Endodermal cell (in vitro differentiated cells): ENCODE measurements around the gene GOLGA6A. TPM values are rescaled to one million over a fixed set of nuclear protein-coding genes. Genes with fewer than 3 reads are reported as not detected.
"Not testable (repeated sequence)": the region's sequence is repeated elsewhere in the genome, so short reads cannot be mapped to it uniquely, and the experiment has no call there.

Experiments
- DNase-seq: peaks from one replicate; pipeline ENCODE4 v3.0.0-alpha.2; 2017
- H3K27ac ChIP-seq: 2 replicates; pipeline ENCODE4 v1.5.1; 2013; ENCODE audit warnings: mild to moderate bottlenecking, low read depth, low read length, moderate library complexity
- H3K27me3 ChIP-seq: 2 replicates; pipeline ENCODE4 v1.6.1; 2013; ENCODE audit warnings: mild to moderate bottlenecking, low read length, moderate library complexity; ENCODE audit not compliant: insufficient read depth, control insufficient read depth, poor library complexity, severe bottlenecking
- H3K36me3 ChIP-seq: 2 replicates; pipeline ENCODE4 v1.7.0; 2013; ENCODE audit warnings: mild to moderate bottlenecking, low read length, moderate library complexity; ENCODE audit not compliant: control insufficient read depth, insufficient read depth
- H3K4me1 ChIP-seq: one replicate; pipeline ENCODE4 v1.7.0; 2013; ENCODE audit warnings: low read length; ENCODE audit not compliant: control insufficient read depth, insufficient read depth
- H3K4me3 ChIP-seq: 2 replicates; pipeline ENCODE4 v1.5.1; 2013; ENCODE audit warnings: mild to moderate bottlenecking, low read length, moderate library complexity
- H3K9ac ChIP-seq: 2 replicates; pipeline ENCODE4 v1.6.1; 2013; ENCODE audit warnings: mild to moderate bottlenecking, low read length, moderate library complexity; ENCODE audit not compliant: poor library complexity, severe bottlenecking; ENCODE audit errors: extremely low read depth
- H3K9me3 ChIP-seq: 2 replicates; pipeline ENCODE4 v1.6.1; 2013; ENCODE audit warnings: mild to moderate bottlenecking, low read length, moderate library complexity; ENCODE audit not compliant: control insufficient read depth
- H3K27ac Mint-ChIP-seq: 2 replicates; pipeline ENCODE4 v1.8.0; 2020; ENCODE audit warnings: mixed read lengths
- H3K27me3 Mint-ChIP-seq: 2 replicates; pipeline ENCODE4 v1.8.0; 2021; ENCODE audit warnings: mild to moderate bottlenecking, mixed read lengths; ENCODE audit not compliant: insufficient read depth
- H3K36me3 Mint-ChIP-seq: 2 replicates; pipeline ENCODE4 v1.8.0; 2020; ENCODE audit warnings: low read depth, mixed read lengths
- H3K4me1 Mint-ChIP-seq: 2 replicates; pipeline ENCODE4 v1.8.0; 2020; ENCODE audit warnings: mixed read lengths
- H3K4me3 Mint-ChIP-seq: 2 replicates; pipeline ENCODE4 v1.8.0; 2020; ENCODE audit warnings: mild to moderate bottlenecking, moderate library complexity, mixed read lengths
- H3K9me3 Mint-ChIP-seq: 2 replicates; pipeline ENCODE4 v1.8.0; 2020; ENCODE audit warnings: mild to moderate bottlenecking, mixed read lengths
- CTCF ChIP-seq: fragments of 200-600 bp; sonication (generic); conservative IDR thresholded peaks from 2 replicates; pipeline ENCODE4 v1.5.0; 2021; ENCODE audit warnings: antibody characterized with exemption, mild to moderate bottlenecking
- WGBS, 2 experiments: methylation state at CpG; one replicate each; pipeline versions ENCODE4 v1.1.5 to v1.1.7; 2013; ENCODE audit warnings: missing lambda C conversion rate in 2 of 2, mixed read lengths in 1 of 2; ENCODE audit not compliant: insufficient coverage in 1 of 2, insufficient read length in 1 of 2; 5-methylcytosine and 5-hydroxymethylcytosine counted together
- total RNA-seq, 2 donors: library from RNA; stranded (reverse); fragmentation: NEBNext Ultra II Directional in 1 of 2; extraction: Animal tissue kit (Norgen Biotek cat#: 25700) in 1 of 2; gene quantifications; 2 replicates in 1 of 2; 3 replicates in 1 of 2; pipeline ENCODE4 v1.2.1, GENCODE V29; 2021

GOLGA6A gene
- total RNA-seq, 2 donors from 2014 or later = 0.75 to 0.86 TPM

GRCh38 chr15:74108111-74108510, 25.8 kb upstream of the GOLGA6A start:
- no peaks in the 10 kb centered on the region for H3K4me1 ChIP-seq
- Mint-ChIP-seq H3K27me3 (peaks cover 3% of the 10 kb centered on the region), H3K36me3 (no peaks in the 10 kb centered on the region), H3K4me1 (no peaks in the 10 kb centered on the region), H3K4me3 (no peak overlapping the region), H3K9me3 (peaks cover 4% of the 10 kb centered on the region), H3K27ac (no peak overlapping the region)
- H3K36me3 ChIP-seq = no peaks in the 10 kb centered on the region
- H3K4me3 ChIP-seq = no peak overlapping the region
- no peaks in the 10 kb centered on the region for H3K9me3 ChIP-seq
- no peak overlapping the region for H3K9ac ChIP-seq
- no peak for DNase-seq
- no peak overlapping the region for H3K27ac ChIP-seq
- TF ChIP-seq CTCF = no peak
- 85 to 88% methylated on average over 3 to 5 of the region's 5 CpGs for WGBS, 2 experiments
- H3K27me3 ChIP-seq = no peaks in the 10 kb centered on the region

DNA sequence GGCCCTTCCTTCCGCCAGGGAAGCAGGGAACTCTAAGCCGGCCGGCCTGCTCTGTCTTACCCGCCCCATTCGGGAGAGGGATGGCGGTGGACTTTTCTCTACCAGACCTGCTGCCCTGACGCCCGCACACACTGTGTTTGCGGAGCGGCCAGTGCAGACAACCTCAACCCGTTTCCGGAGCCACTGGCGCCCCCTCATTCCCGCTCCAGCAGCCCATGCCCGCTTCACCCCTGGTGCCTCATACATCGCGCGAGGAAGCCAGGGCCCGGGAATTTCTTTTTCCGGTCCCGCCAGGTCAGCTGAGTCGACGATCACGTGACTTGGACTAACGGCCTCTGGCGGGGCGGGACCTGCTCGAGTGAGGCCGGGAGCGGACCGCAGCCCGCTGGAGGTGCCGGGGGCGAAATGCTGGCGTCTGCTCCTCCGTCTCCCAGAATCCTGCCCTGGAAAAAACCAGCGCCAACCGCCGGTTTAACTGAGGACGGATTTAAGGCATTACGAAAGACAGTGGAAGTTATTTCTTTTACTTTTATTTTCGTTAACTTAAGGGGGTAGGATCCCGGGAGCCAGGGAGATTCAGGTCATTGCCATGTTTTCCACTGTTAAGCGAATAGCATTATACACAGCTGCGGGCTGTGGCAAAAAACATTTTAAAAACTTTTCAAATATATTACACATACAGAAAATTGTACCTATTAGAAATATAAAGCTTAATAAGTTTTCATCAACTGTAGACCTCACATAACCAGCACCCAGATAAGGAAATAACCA, 17.8 kb upstream of the GOLGA6A start:
- not testable (repeated sequence) for H3K4me1 Mint-ChIP-seq, H3K9me3 Mint-ChIP-seq

DNA sequence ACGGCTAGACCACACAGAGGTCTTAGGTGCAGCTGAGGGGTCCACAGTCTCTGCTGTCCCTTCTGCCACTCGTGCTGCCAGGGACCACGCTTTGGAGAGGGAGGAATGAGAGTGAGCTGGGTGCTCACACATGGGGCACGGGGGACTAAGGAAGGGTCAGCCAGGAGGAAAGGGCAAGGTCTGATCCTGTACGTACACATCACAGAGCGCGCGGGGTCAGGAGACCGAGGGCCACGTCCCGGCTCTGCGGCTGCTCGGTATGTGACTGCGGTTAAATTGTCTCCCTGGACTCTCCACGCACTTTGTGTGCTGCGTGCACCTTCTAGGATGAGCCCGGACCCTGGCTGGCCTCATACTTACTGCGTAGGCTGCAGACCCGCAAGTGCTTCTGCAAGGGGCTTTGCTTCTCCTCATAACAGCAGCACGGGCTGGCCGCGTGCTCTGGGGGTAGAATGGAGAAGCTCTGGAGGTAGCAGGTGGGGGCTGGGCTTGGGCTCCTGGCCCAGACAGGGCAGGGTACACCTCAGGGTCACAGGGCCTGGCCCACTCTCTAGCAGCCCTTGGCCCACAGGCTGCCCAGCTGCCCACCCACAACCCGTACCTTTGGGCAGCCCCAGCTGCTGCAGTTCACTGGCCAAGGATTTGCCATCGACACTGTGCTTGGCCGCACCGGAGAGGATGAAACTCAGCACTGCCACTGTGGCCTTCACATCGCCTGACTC, 14.6 kb upstream of the GOLGA6A start:
- not testable (repeated sequence) for H3K4me3 Mint-ChIP-seq, H3K27me3 Mint-ChIP-seq, H3K27ac ChIP-seq, H3K36me3 Mint-ChIP-seq, H3K4me1 Mint-ChIP-seq, H3K36me3 ChIP-seq, H3K27me3 ChIP-seq, H3K9me3 Mint-ChIP-seq, H3K9me3 ChIP-seq, H3K9ac ChIP-seq, H3K4me1 ChIP-seq, H3K4me3 ChIP-seq, DNase-seq, H3K27ac Mint-ChIP-seq
- WGBS, 2 experiments = no CpG with 5 or more reads among the region's 27 CpGs

More for the DNA sequence above, 17.8 kb upstream of the GOLGA6A start:
- not testable (repeated sequence) for H3K27me3 Mint-ChIP-seq, H3K4me1 ChIP-seq, H3K9me3 ChIP-seq, H3K36me3 Mint-ChIP-seq, H3K27me3 ChIP-seq, H3K36me3 ChIP-seq, H3K27ac ChIP-seq
- peak; percentile 96 for DNase-seq
- Histone ChIP-seq H3K9ac (peak overlapping the region; percentile 41), H3K4me3 (peak overlapping the region; percentile 71)
- WGBS, 2 experiments = 17 to 40% methylated on average over 1 to 24 of the region's 45 CpGs
- peak overlapping the region; percentile 98 for H3K27ac Mint-ChIP-seq
- peak overlapping the region; percentile 72 for H3K4me3 Mint-ChIP-seq

DNA sequence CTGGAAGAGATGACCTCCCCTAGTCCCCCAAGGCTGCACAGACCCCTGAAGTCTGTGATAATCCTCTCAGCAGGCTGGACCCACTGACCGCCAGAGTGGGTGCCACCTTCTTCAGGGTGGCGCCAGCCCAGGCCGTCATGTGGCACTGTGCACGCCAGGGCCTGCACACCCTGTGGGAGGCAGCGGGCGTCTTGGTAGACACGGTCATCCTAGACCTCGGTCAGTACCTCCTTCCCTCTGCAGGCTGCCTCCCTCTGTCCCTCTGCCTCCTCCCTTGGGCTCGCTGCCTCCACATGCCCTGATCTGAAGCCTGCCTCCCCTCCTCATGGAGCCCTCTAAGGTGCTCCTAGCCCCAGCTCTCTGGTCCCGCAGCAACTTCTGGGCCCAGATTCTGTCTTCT, 13.3 kb upstream of the GOLGA6A start:
- not testable (repeated sequence) for H3K9me3 ChIP-seq, H3K4me1 Mint-ChIP-seq, H3K9me3 Mint-ChIP-seq, H3K4me3 ChIP-seq, H3K27me3 Mint-ChIP-seq, H3K27me3 ChIP-seq, H3K27ac ChIP-seq, H3K4me1 ChIP-seq, H3K4me3 Mint-ChIP-seq, H3K36me3 Mint-ChIP-seq, H3K27ac Mint-ChIP-seq, H3K36me3 ChIP-seq, H3K9ac ChIP-seq, DNase-seq
- 83% methylated on average over 6 of the region's 10 CpGs; no CpG with 5 or more reads in 1 of the 2 experiments for WGBS, 2 experiments

GRCh38 chr15:74094567-74094966, 12.2 kb upstream of the GOLGA6A start:
- H3K27ac Mint-ChIP-seq, H3K9ac ChIP-seq, H3K4me3 ChIP-seq, H3K36me3 Mint-ChIP-seq, H3K36me3 ChIP-seq, H3K4me1 ChIP-seq, H3K27ac ChIP-seq, H3K27me3 Mint-ChIP-seq, H3K27me3 ChIP-seq, H3K9me3 ChIP-seq, H3K4me1 Mint-ChIP-seq, H3K4me3 Mint-ChIP-seq, H3K9me3 Mint-ChIP-seq, DNase-seq: not testable (repeated sequence)
- WGBS, 2 experiments = no CpG with 5 or more reads among the region's 2 CpGs

GRCh38 chr15:74075781-74076180, 6.6 kb downstream of the GOLGA6A start:
- peak; percentile 24 for DNase-seq
- H3K4me1 ChIP-seq, H3K27me3 ChIP-seq, H3K4me3 Mint-ChIP-seq, H3K36me3 ChIP-seq, H3K4me1 Mint-ChIP-seq, H3K9me3 Mint-ChIP-seq, H3K9me3 ChIP-seq, H3K36me3 Mint-ChIP-seq, H3K4me3 ChIP-seq, H3K9ac ChIP-seq, H3K27ac Mint-ChIP-seq, H3K27ac ChIP-seq, H3K27me3 Mint-ChIP-seq: not testable (repeated sequence)
- WGBS, 2 experiments = 88 to 93% methylated on average over 3 to 8 of the region's 9 CpGs
